Measurements from ENCODE around the gene S100PBP.

DNA sequence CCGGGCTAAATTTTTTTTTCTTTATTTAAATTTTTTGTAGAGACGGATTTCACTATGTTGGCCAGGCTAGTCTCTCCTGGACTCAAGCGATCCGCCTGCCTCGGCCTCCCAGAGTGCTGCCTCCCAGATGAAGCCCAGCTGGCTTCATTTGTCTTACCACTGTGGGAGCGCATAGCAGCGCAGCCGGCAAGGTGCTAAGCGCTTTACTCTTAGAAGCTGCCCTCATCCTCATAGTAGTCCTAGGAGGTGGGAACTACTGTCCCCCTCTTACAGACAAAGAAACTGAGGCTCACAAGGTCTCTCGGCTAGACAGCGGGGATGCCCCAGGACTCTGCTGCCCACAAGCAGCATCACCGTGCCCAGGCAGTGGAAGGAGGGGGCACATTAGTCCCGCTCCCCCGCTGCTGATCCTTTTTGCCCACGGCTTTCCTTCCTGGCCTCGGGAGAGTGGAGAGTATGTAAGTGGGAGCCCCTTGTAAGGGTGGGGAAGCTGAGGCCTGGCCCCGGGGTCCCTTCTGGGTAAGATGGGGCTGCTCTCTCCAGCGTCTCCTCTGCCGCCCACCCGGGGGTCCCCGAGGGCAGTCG, 83.0 kb downstream of the S100PBP start:
- TF ChIP-seq, protein P1, sequence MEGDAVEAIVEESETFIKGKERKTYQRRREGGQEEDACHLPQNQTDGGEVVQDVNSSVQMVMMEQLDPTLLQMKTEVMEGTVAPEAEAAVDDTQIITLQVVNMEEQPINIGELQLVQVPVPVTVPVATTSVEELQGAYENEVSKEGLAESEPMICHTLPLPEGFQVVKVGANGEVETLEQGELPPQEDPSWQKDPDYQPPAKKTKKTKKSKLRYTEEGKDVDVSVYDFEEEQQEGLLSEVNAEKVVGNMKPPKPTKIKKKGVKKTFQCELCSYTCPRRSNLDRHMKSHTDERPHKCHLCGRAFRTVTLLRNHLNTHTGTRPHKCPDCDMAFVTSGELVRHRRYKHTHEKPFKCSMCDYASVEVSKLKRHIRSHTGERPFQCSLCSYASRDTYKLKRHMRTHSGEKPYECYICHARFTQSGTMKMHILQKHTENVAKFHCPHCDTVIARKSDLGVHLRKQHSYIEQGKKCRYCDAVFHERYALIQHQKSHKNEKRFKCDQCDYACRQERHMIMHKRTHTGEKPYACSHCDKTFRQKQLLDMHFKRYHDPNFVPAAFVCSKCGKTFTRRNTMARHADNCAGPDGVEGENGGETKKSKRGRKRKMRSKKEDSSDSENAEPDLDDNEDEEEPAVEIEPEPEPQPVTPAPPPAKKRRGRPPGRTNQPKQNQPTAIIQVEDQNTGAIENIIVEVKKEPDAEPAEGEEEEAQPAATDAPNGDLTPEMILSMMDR (IDR thresholded peaks at IDR 0.05) = no peak
- no peak for TF ChIP-seq POLR2AphosphoS5 (IDR thresholded peaks at IDR 0.05)
